HG03175 (cell line): ENCODE results near the gene CLTCL1.
"Not testable (repeated sequence)": the region's sequence is repeated elsewhere in the genome, so short reads cannot be mapped to it uniquely, and the experiment has no call there.

Experiments
- ATAC-seq: cut with Tn5 transposase; IDR thresholded peaks from one replicate; pipeline ENCODE4 v1.9.1; 2021; ENCODE audit warnings: mild to moderate bottlenecking, moderate library complexity; ENCODE audit not compliant: unreplicated experiment

The CLTCL1 gene

DNA sequence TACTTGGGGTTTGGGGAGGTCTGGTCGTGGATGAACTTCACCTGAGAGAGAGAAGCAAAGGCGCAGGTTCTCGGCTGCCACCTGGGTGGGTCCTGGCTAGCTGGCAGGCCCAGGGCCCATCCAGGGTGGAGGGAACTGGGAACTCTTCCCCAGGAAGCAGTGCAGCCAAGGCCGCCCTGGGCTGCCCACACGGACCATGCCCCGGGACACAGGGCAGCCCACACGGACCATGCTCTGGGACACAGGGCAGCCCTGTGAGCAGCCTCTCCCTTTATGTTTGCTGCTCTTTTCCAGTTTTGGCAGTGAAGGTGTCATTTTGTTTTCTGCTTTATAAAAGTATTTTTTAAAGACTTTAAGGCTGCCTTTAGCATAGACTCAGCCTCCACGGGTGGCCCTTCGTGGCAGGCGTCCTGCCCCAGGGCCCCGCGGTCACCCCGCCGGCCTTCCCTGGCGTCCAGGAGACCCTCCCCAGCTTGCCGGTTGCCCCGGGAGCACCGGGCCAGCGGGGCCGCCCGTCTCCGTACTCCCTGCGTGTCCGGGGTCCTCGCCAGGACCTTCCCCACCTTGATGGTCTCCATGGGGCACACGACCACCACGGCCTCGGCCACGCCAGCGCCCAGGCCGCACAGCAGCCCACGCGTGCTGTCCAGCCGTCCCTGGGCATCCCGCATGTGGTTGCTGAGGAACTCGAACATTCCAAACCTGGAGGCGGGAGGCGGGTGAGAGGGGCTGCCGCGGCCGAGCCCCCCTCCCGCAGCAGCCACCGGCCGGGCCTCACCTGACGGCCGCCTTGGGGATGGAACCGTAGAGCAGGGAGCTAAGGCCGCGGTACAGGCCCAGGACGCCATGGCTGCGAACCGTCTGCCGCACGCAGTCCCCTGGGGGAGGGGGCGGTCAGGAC lies 114.1 kb downstream of the CLTCL1 start:
- no peak for ATAC-seq

DNA sequence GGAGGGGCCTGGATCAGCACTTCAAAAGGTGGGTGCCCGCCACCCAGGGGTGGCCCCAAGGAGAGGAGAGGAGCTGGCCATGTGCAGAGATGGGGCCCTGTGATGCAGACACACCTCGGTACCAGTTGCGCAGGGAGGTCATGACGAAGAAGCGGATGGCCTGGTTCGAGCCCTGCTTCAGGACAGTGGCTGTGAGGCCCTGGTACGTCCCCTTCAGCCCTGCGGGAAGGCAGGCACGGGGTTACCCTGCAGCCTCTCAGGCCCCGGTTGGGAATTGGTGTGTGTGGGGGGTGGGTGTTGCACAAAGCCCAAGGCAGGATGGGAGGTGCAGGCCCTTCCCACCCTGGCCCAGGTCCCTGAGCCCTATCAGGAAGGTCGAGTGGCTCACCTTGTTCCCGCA lies 114.8 kb downstream of the CLTCL1 start:
- ATAC-seq: no peak

DNA sequence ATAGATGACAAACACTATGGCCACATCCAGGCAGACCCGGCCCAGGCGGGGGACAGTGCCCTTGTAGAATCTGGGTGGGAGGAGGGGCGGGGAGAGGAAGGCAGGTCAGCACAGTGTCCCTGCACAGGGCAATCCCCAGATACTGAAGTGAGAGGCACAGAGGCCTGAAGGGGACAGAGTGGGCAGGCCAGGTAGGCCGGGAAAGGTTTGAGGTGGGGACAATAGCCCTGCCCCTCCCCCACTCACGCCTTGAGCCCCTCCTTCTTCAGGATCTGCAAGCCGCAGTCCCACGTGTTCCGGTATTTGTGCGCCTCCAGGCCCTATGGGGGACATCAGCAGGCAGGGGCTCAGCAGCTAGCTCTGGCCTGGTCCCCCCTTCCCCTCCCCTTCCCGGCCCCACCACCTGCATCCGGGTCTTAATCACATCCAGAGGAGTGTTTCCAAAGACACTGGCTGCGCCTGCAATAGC lies 115.3 kb downstream of the CLTCL1 start:
- no peak for ATAC-seq

DNA sequence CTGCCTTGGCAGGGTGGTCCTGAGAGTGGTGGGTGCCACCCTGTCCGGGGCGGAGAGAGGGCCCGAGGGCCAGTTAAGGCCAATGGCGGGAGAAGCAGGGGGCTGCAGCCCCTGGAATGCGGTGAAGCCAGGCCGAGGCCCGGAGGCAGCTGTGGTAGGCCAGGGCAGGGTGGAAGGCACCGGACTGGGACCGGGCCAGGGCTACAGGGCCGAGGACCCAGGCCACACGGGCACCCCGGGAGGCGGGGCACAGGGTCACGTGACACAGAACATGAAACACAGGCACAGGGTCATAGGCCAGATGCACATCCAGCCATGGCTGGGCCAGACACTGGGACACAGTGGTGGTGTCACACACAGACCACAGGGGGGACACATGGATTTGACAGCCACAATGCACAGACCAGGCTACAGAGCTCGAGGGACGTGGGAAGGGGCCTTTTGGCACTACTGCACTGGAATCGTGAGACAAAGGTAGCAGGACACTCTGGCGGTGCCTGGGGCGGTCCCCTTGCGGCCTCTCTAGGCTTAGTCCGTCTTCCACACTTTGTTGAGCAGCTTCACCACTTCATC lies 115.8 kb downstream of the CLTCL1 start:
- no peak for ATAC-seq

DNA sequence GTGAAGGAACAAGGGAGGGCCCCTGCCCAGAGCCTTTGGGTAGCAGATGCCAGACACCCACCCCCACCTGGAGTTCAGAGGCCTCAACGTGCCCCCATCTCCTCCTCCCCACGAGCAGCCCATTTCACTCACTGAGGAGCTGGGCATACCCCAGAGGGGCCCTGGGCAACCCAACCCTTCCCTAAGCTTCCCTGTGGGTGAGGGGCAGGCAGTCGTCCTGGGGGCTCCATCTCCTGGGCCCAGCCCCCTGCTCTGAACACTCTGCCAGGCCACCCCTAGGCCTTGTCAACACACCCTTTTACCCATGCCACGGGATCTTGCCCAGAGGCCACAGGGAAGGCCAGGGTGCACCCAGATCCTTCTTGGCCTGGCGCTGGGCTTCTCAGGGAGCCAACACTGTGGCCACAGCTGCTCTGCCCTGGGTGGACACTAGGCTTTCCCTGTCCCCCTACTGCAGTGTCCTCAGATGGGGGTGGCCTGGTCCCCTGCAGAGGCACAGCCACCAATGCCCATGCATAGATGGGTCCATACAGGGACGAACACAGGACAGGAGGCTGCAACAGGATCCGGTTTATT lies 116.4 kb downstream of the CLTCL1 start:
- ATAC-seq: no peak

DNA sequence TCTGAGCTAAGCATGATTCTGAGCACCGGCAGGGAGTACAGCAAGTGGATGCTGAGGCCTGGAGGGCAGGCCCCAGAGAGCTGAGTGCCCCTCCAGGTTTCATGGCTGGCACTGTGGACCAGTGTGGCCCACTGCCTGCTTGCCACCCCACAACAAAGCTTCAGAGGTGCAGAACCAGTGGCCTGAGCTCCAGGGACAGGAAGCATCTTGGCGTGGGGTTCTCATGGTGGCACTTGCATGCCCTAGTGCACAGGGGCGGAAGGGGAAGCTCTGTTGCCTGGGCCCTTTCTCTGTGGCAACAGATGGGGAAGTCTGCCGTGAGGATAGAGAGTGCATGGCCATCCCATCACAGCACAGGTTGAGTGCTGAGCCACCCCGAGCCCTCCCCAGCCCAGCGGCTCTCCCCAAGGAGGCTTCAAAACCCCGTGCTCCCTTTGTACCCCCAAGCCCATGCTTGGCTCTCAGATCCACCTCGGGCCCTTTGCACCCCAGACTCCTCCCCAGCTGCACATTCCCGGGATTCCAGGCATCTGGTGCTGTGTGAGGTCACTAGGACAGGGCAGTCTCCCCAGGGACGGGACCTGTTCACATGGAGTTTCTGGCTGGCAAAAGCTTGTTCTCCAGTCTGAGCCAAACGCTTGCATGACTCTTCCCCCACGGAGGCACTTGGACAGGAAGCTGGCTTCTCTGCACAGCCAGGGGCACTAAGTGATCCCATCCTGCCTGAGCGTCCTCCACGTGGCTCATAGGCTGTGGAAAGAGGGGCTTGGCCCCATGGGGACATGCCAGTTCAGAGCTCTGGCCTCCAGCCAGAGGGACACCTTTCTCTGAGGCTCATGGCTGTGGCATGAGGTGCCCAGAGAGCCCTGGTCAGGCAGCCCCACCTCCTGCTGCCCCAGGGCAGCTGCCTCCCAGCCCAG lies 117.2 kb downstream of the CLTCL1 start:
- ATAC-seq: no peak

DNA sequence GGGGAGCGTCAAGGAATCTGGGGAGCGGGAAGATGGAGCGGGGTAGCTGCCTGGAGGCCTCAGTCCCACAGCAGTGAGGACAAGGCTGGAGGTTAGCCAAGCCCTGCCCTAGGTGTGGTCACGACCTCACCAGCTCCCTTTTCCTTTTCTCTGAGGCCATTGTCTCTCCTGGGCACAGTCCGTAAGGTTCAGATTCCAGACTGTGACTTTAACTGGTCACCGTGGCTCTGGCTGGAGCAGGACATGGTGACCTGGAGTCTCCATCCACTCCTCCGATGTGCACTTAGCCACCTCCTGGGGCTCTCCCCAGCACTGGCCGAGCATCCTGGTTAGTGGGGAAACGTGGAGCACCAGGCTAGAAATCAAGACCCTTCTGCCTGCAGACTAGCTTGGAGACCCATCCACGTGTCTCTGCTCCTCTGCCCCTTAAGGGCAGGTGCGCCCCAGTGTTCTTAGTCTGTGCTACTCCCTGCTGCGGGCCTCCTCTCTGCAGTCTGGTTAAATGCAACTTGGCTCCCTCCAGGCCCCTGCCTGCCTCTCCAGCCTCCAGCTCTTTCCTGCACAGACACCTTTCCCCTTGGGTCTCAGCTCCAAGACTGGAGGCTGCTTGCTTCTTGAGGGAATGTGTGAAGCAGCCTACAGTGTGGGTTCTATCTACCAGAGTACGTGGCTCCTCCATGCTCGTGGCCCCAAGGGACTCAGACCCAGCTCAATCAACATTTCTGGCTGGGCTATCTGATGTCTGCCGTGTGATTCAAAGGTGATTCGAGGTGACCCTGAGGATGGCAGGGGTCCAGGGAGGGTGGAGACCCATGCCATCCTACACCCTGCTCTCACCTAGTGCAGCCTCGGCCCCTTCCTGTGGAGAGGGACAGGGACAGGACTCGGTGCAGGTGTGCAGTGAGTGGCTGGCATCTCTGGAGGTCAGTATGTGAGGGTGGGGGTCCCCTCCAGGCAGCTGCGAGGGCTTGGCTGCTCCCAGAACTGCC lies 118.2 kb downstream of the CLTCL1 start:
- no peak for ATAC-seq

DNA sequence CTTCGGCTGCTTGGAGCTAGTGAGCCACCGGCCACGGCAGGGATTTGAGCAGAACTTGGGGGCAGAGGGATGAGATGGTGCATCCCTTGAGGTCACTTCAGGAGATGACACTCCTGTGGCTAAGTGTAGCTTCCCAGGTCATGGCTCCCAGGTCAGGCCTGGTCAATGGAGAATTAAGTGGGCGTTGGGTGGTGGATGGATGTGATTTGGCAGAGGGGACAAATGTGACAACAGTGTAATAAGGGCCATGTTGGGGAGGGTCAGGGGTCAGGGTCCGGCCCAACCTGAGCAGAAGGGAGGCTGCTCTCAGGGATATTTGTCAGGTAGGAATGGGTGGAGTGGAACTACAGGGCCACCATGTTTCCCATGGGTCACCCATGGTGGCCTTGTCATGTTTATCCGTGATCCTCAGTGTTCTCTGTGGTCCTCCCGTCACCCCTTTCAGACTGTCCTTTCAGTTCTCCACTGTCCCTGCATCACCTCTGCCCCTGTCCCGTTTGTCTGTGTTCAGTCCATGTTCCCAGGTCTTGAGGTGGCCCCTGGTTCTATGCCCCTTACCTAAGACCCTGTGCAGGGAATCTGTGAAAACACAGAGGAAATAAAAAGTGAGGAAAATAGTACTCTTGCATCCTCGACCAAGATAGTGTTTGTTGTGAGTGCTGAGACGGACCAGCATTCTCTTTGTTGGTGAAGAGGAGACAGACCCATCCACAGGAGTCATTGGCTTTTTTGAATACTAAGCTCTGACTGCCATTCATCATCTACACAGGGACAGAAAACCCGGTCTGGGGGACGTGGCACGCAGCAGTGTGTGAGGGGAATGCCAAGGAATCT lies 119.1 kb downstream of the CLTCL1 start:
- ATAC-seq: no peak

DNA sequence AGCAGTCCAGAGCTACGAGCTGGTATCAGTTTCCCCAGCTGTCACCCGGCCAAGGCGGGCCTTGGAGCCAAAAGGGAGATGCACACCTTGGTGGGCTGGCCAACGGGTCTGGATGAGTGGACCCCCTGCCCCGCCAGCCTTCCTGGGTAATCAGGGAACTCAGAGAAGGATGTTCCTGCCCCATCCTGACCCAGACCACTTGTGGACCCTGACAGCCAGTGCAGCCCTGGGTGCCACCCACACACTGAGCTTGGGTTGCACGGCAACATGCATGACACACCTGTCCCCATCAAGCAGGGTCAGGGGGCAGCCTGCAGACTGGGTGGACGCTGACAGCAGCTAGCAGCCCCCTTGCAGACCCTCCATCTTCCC lies 121.6 kb downstream of the CLTCL1 start:
- no peak for ATAC-seq

DNA sequence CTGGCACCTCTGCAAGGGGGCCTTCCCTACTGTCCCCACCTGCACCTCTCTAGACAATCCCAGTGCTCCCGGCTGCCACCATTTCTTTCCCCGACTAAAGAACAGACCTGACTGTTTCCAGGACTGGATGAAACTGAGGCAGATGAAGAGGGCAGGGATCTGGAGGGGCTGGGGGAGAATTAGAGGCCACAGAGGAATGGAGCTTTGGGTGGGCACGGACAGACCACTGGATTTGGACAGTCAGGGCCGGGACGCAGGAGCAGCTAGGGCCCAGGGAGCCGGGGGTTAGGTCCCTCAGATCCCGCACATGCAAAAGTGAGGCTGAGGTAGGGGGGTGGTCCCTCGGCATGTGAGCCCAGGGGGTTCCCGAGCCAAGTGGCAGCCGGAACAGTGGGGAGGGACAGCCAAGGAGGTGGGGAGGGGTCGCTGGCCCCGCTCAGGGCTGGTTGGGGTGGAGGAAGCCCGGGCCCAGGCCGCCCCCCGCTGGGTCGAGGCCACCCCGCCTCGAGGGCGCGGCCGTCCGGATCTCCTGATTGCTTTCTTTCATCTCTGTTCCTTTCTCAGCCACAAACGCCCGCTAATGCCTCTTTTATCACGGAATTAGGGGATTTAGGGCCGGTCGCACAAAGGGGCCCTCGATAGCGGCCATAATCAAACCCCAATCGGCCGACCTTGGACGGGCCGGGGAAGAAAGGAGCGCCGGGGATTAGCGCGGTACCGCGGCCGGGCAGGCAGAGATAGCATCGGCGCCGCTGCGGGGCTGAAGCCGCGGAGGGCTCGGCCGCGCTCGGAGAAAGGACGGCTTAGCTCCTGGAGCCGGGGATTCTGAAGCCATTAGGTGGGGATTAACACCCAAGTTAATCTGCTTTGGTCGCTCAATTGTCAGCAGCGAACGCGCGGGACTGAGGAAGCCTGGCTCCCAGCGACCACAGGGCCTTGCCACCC lies 122.2 kb downstream of the CLTCL1 start:
- no peak for ATAC-seq

DNA sequence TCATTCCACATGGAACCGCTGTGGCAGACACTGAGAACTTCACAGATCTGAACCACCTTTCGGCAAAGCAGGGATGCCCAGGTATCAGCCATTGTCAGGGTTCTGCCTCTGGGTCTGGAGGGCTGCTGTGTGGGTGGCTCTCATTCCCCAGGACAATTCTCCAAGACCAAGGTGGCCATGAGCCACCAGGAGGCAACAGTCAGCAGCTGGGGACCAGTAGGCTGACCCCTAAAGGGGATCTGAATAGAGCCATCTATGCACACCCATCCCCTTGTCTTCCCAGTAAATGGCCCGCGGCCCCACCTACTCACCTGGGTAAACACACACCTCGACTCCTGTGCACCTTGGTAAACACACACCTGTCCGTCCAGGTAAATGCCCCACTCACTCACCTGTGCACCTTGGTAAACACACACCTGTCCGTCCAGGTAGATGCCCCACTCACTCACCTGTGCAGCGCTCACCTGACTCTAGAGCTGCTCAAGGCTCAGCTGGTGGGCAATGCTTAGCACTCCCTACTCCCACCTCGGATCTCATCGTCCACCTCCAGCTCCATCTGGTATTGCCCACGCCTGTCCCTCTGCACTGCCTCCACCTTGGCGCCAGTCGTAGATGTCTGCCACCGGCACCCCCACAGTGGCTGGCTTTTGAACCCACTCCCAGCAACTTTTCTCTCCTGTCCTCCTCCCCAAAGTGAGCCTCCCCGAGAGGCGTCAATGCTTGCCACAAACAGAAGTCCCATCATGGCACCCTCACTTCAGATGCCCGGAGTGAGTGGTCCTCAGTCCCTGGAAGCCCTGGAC lies 123.2 kb downstream of the CLTCL1 start:
- no peak for ATAC-seq

DNA sequence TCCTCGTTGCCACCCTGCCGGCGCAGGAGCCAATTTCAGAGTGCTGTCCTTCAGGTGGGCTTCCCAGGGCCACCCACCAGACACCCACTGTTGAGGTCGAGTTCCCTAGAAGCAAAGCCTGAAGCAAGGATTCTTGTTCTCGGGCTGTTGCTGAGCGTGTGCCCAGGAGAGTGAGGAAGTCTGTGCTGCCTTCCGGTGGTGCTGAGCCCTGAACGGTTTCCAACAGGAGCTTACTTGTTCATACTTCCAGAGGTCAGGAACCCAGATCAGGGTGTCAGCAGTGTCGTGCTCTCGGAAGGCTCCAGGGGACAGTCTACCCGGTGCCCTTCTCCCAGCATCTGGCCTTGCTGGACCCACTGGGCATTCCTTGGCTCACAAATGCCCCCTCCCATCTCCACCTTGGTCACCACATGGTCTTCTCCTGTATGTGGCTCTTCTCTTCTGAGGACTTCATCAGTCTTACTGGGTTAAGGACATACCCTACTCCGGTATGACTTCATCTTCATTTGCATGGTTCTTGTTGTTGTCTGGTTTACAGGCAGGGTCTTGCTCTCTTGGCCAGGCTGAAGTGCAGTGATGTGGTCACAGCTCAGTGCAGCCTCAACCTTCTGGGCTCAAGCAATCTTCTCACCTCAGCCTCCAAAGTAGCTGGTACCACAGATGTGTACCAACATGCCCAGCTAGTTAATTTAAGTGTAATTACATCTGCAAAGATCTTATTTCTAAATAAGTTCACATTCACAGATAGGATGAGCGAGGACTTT lies 124.2 kb downstream of the CLTCL1 start:
- ATAC-seq: no peak

DNA sequence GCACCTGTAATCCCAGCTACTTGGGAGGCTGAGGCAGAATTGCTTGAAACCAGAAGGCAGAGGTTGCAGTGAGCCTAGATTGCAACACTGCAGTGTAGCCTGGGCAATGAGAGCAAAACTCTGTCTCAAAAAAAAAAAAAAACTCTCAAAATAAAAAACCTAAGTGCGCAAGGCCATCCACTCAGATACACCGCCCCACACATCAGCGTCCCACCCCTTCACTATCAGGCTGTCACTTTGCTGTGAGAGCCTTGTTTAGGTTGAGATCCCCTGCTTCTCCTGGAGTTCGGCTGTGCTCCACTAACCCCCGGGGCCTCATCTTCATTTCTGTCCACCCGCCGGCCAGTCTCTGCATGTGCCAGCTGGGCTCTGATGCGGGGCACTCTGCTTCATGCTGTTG lies 125.1 kb downstream of the CLTCL1 start:
- no peak for ATAC-seq

DNA sequence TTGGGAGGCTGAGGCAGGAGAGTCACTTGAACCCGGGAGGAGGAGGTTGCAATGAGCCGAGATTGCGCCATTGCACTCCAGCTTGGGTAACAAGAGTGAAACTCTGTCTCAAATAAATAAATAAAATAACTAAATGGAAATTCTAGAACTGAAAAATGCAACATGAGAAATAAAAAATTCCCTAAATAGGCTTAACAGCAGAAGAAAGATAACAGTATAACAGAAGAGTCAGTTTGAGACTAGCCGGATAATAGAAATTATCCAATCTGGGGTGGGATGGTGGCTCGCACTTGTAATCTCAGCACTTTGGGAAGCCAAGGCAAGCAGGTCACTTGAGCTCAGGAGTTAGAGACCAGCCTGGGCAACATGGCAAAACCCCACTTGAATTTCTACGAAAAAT lies 127.1 kb downstream of the CLTCL1 start:
- no peak for ATAC-seq

DNA sequence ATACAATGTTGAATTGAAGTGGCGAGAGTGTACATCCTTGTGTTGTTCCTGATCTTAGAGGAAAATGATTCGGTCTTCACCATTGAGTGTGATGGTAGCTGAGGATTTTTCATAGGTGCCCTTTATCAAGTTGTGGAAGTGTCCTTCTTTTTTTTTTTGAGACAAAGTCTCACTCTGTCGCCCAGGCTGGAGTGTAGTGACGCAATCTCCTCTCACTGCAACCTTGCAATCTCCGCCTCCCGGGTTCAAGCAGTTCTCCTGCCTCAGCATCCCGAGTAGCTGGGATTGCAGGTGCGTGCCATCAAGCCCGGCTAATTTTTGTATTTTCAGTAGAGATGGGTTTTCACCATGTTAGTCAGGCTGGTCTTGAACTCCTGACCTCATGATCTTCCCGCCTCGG lies 132.9 kb downstream of the CLTCL1 start:
- not testable (repeated sequence) for ATAC-seq

DNA sequence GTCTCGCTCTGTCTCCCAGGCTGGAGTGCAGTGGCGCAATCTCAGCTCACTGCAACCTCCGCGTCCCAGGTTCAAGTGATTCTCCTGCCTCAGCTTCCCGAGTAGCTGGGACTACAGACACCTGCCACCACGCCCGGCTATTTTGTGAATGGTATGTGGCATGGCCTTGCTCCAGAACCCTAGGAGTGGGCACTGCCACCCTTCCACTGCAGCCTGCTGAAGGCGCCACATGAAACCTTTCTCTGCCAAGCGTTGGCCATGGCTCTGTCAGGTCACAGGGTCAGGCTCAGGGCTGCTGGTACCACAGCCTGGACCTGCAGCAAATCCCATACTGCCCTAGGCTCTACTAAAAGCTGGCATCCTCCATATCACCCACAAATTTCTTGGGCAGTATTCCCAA lies 135.4 kb downstream of the CLTCL1 start:
- not testable (repeated sequence) for ATAC-seq
